Keratinocyte (primary cell): ENCODE measurements around the gene TMEM245. TPM values are rescaled to one million over a fixed set of nuclear protein-coding genes. Genes with fewer than 3 reads are reported as not detected.

Source experiments
- DNase-seq: peaks from one replicate; pipeline ENCODE4 v3.0.0-alpha.2; 2011; ENCODE audit warnings: low read depth, missing footprints, low spot score
- FAIRE-seq: peaks from 2 replicates; lab custom pipeline; 2011; peaks lifted over from hg19 to GRCh38; lab: Jason Lieb, UNC
- H2AFZ ChIP-seq: 2 replicates; pipeline ENCODE4 v1.6.0; 2012; ENCODE audit warnings: low read length, control low read depth, inconsistent platforms; ENCODE audit not compliant: control insufficient read depth
- H3K27ac ChIP-seq: 2 replicates; pipeline ENCODE4 v1.5.1; 2011; ENCODE audit warnings: low read length; ENCODE audit not compliant: control insufficient read depth, insufficient read depth
- H3K27me3 ChIP-seq: 3 replicates; pipeline ENCODE4 v1.6.0; 2011; ENCODE audit warnings: low read length; ENCODE audit not compliant: control insufficient read depth, insufficient read depth; ENCODE audit errors: extremely low read depth
- H3K36me3 ChIP-seq, 2 experiments: 2 replicates in 1 of 2; 3 replicates in 1 of 2; pipeline ENCODE4 v1.5.1; 2011; ENCODE audit warnings: low read length in 2 of 2, mild to moderate bottlenecking in 1 of 2; ENCODE audit not compliant: control insufficient read depth in 2 of 2, insufficient read depth in 2 of 2; ENCODE audit errors: extremely low read depth in 1 of 2
- H3K4me1 ChIP-seq: 3 replicates; pipeline ENCODE4 v1.5.1; 2011; ENCODE audit warnings: low read length; ENCODE audit not compliant: control insufficient read depth, insufficient read depth; ENCODE audit errors: extremely low read depth
- H3K4me2 ChIP-seq: 3 replicates; pipeline ENCODE4 v1.6.0; 2011; ENCODE audit warnings: low read depth, low read length; ENCODE audit not compliant: control insufficient read depth, insufficient read depth; ENCODE audit errors: extremely low read depth
- H3K4me3 ChIP-seq, 3 experiments: fragments of 200-600 bp in 1 of 3; sonication (generic) in 1 of 3; 2 replicates in 2 of 3; 3 replicates in 1 of 3; pipeline ENCODE4 v1.5.1; 2011 to 2016; ENCODE audit warnings: low read length in 3 of 3, mild to moderate bottlenecking in 3 of 3, control low read depth in 2 of 3, inconsistent platforms in 1 of 3, low read depth in 1 of 3, mixed read lengths in 1 of 3, mixed run types in 1 of 3, moderate library complexity in 1 of 3; ENCODE audit not compliant: control insufficient read depth in 2 of 3, insufficient read depth in 2 of 3; ENCODE audit errors: extremely low read depth in 1 of 3
- H3K79me2 ChIP-seq: 2 replicates; pipeline ENCODE4 v1.6.0; 2012; ENCODE audit warnings: low read length; ENCODE audit not compliant: control insufficient read depth, insufficient read depth
- H3K9ac ChIP-seq: 3 replicates; pipeline ENCODE4 v1.6.0; 2011; ENCODE audit warnings: low read length; ENCODE audit not compliant: control insufficient read depth, insufficient read depth; ENCODE audit errors: extremely low read depth
- H3K9me1 ChIP-seq: 3 replicates; pipeline ENCODE4 v1.6.0; 2011; ENCODE audit warnings: low read length; ENCODE audit not compliant: control insufficient read depth, insufficient read depth; ENCODE audit errors: extremely low read depth
- H3K9me3 ChIP-seq: 2 replicates; pipeline ENCODE4 v1.5.1; 2012; ENCODE audit warnings: low read depth, low read length; ENCODE audit not compliant: control insufficient read depth
- H4K20me1 ChIP-seq: 3 replicates; pipeline ENCODE4 v1.6.0; 2011; ENCODE audit warnings: low read length; ENCODE audit not compliant: control insufficient read depth, insufficient read depth; ENCODE audit errors: extremely low read depth
- EZH2 ChIP-seq: IDR thresholded peaks from one replicate; pipeline ENCODE4 v1.6.1; 2012; ENCODE audit warnings: inconsistent platforms, mild to moderate bottlenecking, low read length, moderate library complexity
- dilution Hi-C: fragments of 300-500 bp; cut with MboI; formaldehyde crosslinking; loops from one replicate; pipeline ENCODE4 v1.7.0; 2020; ENCODE audit warnings: low sequenced_read_pairs; ENCODE audit not compliant: extremely low pct_ligation_motif_present
- polyA plus RNA-seq, 5 experiments: library from polyadenylated mRNA; depleted of rRNA in 3 of 5; stranded (reverse) in 3 of 5; stranded (forward) in 1 of 5; unstranded in 1 of 5; fragments of >200 nt; gene quantifications; 1 replicate in 1 of 5; 2 replicates in 3 of 5; 3 replicates in 1 of 5; pipeline versions ENCODE4 v1.2.1 to v1.2.3, GENCODE V29; 2011 to 2012; ENCODE audit warnings: missing spikeins in 2 of 5, low read depth in 1 of 5, low replicate concordance in 1 of 5
- TF ChIP-seq, protein P1 (sequence below), 3 experiments: IDR thresholded peaks in 1 of 3; conservative IDR thresholded peaks in 1 of 3; optimal IDR thresholded peaks in 1 of 3; 2 replicates in 2 of 3; 3 replicates in 1 of 3; pipeline versions ENCODE3 to v1.5.1; 2011; ENCODE audit warnings: low read length in 3 of 3, mild to moderate bottlenecking in 3 of 3, moderate library complexity in 2 of 3, control low read depth in 1 of 3, inconsistent platforms in 1 of 3; ENCODE audit not compliant: insufficient read depth in 2 of 3; ENCODE audit errors: extremely low read depth in 1 of 3

The TMEM245 gene
- polyA plus RNA-seq, 1 donor (not counting 4 experiments of a cell fraction or from before 2014, with no cell fraction given): 40.0 TPM

DNA sequence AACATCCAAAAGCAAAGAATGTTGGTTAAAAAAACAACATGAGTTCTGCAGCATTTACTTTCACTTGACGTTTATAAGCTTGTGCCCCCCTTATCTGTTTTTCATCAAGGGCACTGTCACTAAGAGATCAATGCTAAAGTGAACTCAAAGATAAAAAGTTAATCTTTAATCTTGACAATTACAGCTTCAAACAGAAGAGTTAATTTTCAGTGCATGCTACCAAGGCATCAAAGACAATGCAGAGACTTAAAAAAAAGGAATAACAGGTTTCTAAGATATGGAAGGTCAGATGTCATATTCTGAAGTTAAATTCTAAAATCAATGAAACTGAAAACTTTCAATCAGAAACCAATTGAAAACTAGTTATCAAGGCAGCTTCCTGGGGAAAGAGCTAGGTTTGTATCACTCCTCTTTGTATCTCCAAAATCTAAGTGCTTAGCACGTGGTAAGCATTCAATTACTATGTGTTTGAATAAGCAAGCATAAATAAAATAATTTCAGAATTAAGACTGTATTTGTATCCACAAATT, 37.6 kb downstream of the TMEM245 start:
- H3K36me3 ChIP-seq: peaks cover 0 to 13% of the 10 kb centered on the region in 2 experiments
- FAIRE-seq (no peak), DNase-seq (no peak)
- no peak overlapping the region for H3K4me3 ChIP-seq
- peaks cover 14% of the 10 kb centered on the region for H3K4me1 ChIP-seq
- no peaks in the 10 kb centered on the region for H4K20me1 ChIP-seq
- dilution Hi-C loops: loop anchor here (5.0 kb wide), 1 partner anchor 35 kb away; the partner anchor contains the start of gene TMEM245
- no peaks in the 10 kb centered on the region for H3K9me1 ChIP-seq
- peaks cover 1% of the 10 kb centered on the region for H3K79me2 ChIP-seq
- no peak overlapping the region for H3K9ac ChIP-seq
- H2AFZ ChIP-seq: no peak overlapping the region
- no peaks in the 10 kb centered on the region for H3K9me3 ChIP-seq
- H3K27me3 ChIP-seq: no peaks in the 10 kb centered on the region
- no peak overlapping the region for H3K4me2 ChIP-seq
- TF ChIP-seq EZH2: no peak
- TF ChIP-seq, protein P1, sequence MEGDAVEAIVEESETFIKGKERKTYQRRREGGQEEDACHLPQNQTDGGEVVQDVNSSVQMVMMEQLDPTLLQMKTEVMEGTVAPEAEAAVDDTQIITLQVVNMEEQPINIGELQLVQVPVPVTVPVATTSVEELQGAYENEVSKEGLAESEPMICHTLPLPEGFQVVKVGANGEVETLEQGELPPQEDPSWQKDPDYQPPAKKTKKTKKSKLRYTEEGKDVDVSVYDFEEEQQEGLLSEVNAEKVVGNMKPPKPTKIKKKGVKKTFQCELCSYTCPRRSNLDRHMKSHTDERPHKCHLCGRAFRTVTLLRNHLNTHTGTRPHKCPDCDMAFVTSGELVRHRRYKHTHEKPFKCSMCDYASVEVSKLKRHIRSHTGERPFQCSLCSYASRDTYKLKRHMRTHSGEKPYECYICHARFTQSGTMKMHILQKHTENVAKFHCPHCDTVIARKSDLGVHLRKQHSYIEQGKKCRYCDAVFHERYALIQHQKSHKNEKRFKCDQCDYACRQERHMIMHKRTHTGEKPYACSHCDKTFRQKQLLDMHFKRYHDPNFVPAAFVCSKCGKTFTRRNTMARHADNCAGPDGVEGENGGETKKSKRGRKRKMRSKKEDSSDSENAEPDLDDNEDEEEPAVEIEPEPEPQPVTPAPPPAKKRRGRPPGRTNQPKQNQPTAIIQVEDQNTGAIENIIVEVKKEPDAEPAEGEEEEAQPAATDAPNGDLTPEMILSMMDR (optimal IDR thresholded peaks at IDR 0.05 in 1 of 3, IDR thresholded peaks at IDR 0.05 in 1 of 3, conservative IDR thresholded peaks at IDR 0.05 in 1 of 3; ENCODE audit: extremely low read depth in 1 of 3, insufficient read depth in 2 of 3, low read length in 3 of 3): no peak
- H3K27ac ChIP-seq: no peak overlapping the region

DNA sequence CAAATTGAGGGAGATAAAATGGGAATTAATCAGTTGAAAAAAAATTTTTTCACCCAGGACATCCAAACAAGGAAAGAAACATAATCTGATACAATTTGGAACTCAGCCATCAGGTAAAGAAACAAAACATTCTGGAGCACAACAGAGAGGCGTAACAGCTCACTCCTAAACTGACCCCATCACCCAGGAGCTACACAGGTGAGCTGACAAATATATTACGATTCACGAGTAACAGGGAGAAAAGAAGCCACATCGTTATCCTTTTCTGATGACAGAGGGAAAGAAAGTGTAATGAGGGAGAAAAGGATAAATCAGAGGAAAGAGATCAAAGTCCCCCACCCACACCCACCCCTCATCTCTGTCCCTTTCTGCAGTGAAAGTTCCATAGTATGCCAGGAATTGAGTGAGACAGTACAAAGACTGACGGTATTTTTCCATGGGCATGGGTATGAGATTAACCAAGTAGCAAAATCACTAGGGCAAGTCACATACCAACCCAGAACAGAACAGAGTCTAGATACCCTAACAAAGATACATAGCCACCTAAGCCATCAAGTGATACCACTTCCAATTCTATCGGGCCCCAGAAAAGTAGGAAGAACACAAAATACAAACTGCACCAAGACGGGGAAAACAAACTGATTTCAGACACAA, 45.4 kb downstream of the TMEM245 start:
- H3K9ac ChIP-seq: no peak overlapping the region
- peaks cover 9% of the 10 kb centered on the region for H3K4me1 ChIP-seq
- TF ChIP-seq EZH2: no peak
- TF ChIP-seq, protein P1 (optimal IDR thresholded peaks at IDR 0.05 in 1 of 3, IDR thresholded peaks at IDR 0.05 in 1 of 3, conservative IDR thresholded peaks at IDR 0.05 in 1 of 3; ENCODE audit: extremely low read depth in 1 of 3, insufficient read depth in 2 of 3, low read length in 3 of 3): no peak
- no peak for DNase-seq
- H3K9me1 ChIP-seq: no peaks in the 10 kb centered on the region
- H3K9me3 ChIP-seq: no peaks in the 10 kb centered on the region
- dilution Hi-C loops: no loop called here
- H4K20me1 ChIP-seq: no peaks in the 10 kb centered on the region
- no peak overlapping the region for H3K4me3 ChIP-seq
- no peaks in the 10 kb centered on the region for H3K79me2 ChIP-seq
- no peak overlapping the region for H3K27ac ChIP-seq
- H3K36me3 ChIP-seq: peaks cover 2 to 7% of the 10 kb centered on the region in 2 experiments
- no peaks in the 10 kb centered on the region for H3K27me3 ChIP-seq
- H2AFZ ChIP-seq: no peak overlapping the region
- FAIRE-seq: no peak
- no peak overlapping the region for H3K4me2 ChIP-seq
